NCI-H69 (cell line): ENCODE data around the gene CDA.
"Not testable (repeated sequence)": the region's sequence is repeated elsewhere in the genome, so short reads cannot be mapped to it uniquely, and the experiment has no call there.

ENCODE experiments used
- DNase-seq: peaks from one replicate; lab custom pipeline; 2025; lab: John Stamatoyannopoulos, UW

Gene CDA

DNA sequence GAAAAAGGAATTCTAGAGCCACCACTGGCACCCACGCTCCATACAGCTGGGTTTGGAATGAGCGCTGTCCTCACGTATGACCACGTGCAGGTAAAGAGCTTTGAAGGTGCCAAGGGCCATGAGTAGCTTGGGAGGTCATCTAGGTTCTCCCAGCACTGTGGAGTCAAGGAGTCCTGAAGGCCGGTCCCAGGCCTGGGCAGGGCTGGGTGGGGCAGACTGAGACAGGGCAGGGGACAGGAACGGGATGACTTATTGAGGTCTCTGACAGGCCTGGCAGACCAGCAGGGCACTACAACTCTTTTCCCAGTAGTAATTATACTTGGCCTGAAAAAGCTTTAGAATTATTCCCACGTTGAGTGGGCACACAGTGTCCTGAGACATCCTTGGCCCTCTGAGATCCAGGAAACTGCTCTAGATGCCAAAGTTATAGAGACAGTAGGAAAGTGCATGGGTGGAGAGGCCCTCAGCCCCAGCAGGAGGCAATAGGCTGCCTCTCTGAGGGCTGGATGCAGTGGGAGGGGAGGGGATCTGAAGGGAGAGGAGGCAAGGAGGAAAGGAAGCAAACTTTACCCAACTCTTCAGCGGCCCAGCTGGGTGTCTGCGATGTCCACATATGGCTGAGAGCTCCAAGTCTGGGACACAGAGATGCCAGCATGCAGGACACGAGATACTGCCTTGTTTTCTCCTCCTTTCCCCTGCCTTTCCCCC lies 1.8 kb upstream of the CDA start:
- no peak for DNase-seq

DNA sequence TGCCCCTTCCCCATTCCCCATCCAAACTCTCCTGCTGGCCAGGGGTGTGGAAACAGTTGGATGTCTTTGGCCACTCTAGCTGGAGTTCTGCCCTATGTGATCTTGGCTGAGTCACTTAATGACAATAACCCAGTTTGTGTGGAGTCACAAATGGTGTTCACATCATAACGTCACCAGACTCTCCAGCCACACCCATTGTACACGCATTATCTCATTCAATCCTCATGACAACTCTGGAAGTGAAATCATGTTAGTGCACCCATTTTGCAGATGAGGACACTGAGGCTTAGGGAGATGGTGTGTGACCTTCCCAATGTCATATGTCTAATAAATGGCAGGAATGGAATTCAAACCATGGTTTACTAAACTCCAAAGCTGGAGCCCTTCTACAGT lies 1.2 kb upstream of the CDA start:
- DNase-seq, result no peak

DNA sequence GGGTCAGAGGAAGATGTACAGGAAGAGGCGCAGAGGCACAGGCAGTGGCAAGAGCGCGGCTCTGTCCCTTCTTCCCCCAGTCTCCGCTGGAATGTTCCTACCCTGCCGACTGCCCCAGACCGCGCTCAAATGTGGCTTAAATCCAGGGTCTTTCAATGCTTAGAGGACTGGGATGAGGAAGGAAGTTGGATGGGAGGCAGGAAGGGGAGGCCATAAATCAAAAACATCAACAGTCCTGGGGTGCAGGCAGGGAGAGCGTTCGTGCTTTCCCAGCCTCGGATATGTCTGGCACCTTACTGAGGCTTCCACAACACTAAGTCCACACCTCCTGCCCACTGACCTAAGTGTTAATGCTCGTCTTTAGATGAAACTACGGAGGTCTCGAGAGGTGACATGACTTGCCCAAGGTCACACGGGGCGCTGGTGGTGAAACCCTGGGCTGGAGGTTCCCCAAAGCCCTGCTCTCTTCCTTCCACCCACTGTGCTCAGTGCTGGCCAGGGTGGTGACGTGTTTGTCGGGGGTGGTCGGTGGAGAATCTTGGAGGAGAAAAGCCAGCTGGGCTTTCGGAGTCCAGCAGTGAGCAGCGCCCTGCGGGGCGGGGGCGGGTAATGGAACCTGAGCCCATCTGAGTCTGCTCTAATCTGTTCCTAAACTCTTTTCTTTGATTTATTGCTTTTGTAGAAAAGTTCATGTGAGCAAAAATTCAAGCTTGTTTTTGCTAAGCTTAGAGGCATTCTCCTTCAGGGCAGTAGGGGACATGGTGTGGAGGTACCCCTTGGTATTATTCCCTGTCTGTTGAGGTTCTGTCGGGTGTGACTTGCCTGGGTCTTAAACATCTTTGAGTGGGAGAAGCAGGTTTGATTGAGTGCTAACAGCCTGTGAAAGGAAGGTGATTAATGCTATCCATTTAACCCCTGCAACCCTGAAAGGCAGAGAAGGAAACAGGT lies 708 bp downstream of the CDA start:
- no peak for DNase-seq

GRCh38 chr1:20590306-20590777 lies 1.4 kb downstream of the CDA start:
- DNase-seq, result no peak

DNA sequence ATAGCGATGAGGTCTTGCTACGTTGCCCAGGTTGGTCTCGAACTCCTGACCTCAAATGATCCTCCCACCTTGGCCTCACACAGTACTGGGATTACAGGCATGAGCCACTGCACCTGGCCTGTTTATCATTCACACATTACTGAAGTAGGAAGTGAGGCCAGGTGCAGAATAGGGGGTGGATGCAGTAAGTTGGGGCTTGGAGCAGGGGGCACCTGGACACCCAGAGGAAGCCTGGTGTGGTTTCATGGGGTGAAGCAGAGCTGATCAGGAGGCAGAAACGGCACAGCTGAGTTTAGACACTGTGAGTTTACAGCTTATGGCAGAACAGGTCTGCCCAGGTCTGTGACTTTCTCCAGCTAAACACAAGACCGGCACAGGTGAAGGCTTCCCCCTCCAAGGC lies 4.9 kb downstream of the CDA start:
- DNase-seq, result no peak

DNA sequence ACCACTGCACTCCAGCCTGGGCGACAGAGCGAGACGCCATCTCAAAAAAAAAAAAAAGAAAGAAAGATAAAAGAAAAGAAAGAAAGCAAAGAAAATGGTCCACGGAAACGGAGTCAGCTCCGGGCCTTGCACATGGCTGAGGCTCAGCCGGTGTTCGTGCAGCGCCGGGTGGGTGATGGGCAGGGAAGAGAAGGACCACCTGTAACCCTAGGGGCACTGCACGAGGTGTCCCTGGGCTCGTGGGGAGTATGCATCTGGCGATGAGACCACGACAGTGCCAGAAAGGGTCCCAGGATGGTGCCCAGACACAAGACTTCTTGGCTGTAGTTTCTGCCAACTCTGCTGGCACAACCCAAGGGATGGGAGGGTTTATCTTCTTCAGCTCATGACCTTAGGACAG lies 5.8 kb downstream of the CDA start:
- no peak for DNase-seq

- no peak for DNase-seq
Measured at GRCh38 chr1:20596106-20596505, 7.2 kb downstream of the CDA start.

- DNase-seq, result no peak
Measured at GRCh38 chr1:20597650-20598049, 8.8 kb downstream of the CDA start.

DNA sequence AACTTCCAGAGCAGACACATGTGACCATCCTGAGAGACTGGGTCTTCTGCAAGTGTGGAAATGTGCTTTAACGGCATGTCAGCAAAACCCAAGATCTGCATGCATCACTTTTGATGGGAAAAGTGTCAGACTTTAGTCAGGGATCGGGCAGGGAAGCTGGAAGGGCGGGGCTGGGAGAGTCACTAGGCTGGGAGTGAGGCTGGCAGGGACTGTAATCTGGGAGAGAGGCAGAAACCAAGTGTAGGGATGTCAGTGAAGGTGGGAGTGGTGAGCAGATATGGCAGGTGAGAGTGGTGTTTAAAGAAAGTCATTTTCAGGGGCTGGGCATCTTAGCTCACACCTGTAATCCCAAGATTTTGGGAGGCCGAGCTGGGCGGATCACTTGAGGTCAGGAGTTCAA lies 11.3 kb downstream of the CDA start:
- no peak for DNase-seq

DNA sequence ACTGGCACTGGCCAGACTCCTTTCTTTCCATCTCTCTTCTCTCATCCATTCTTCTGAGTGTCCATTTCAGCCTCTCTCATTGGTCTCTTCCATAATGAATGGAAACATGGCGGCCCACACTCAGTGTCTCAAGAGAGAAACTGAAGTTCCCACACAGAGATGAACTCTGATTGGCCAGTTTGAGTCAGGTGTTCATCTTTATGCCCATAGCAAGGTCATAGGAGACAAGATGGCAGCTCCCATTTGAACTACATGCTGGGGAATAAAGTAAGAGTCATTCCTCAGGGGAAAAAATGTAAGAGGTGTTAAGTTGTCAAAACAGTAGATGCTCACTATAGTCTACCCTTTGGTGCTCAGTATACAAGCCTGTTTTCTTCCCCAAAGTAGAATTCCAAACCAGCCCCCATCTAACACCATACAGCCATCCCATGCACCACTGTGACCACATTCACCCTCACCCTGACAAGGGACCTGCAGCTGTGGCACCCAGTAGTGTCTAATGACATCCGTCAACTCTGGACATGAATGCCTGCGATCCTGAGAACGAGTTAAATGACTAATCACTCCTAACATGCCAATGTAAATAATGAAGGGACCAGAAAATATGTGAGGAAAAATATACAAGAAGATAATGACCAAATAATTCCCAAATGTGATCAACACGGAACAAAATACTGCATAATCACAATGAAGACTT lies 12.4 kb downstream of the CDA start:
- no peak for DNase-seq

DNA sequence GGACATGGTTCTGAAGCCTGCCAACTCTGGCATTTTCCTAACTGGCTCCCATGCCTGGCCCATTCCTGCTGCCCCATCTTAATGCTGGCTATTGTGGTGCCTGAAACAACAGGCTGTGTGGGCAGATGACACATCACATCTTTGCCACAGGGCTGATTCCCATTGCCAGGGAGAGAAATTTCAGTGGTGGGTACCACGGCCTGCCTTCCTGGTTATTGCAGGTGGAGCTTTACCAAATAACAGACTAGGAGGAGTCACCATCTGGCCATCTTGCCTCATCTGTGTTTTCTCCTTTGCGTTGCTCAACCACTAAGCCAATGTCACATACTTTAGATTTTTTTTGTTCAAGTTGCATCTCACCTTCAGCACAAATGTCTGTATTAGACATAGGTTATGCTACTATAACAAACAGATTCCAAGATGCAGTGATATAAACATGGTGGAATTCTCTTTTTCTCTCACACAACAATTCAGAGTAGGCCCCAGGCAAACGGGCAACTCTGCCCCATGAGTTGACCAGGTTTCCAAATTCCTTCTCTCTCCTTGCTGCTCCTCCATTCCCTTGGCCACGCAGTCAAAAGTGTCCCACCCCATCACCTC lies 14.1 kb downstream of the CDA start:
- no peak for DNase-seq

DNA sequence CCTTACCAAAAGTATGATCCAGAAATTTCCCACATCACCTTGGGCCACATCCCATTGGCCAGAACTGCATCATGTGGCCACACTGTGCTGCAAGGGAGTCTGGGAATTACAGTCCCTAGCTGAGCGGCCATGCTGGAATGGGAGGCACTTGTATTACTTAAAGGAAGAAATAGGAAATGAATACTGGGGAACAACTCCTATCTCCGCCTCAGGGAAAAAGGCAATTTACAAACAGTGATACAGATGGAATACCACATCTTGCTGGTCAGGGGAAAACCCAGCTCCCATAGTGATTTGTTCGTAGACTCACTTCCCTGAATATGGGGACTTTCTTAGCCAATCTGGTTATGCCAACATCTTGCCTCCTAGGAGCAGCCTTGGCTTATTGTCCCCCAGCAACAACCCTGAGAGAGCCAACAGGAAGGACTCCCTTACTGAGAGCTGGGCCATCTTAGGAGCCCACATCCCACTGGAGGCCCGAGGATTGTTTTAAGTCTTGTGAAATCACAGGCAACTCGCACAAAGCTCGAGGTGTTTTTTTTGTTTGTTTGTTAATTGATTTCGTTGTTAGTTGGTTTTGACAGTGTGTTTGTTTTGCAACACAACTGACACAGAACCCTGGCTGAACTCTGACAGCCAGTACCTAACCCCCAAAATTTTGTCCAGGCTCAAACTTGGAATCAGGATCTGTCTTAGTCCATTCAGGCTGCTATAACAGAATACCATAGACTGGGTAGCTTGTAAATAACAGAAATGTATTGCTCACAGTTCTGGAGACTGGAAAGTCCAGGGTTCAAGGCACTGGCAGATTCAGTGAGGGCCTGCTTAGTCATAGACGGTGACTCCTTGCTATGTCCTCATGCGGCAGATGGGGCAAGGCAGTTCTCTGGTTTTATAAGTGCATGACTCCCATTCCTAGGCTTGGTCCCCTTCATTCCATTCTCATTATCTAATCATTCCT lies 14.9 kb downstream of the CDA start:
- no peak for DNase-seq

GRCh38 chr1:20604678-20605077 lies 15.8 kb downstream of the CDA start:
- DNase-seq, result no peak

GRCh38 chr1:20606801-20607570 lies 18.1 kb downstream of the CDA start:
- DNase-seq, result not testable (repeated sequence)

DNA sequence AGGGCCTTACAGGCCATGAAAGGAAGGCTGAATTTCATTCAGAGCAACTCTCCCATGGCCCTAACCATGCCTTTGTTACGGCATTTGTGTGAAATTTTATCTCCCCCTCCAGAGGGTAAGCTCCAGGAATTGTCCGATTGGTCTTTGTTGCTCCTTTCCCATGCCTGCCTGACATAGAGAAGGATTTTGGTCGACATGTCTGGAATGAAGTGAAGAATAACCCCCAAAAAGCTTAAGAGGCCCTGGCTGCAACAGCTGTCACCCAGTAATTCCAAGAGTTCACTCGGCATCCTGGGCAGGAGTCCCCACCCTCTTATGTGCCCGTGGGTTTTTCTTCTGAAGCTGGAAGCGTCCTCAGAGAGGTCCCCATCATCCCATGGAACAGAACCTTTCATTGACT lies 20.6 kb downstream of the CDA start:
- DNase-seq, result no peak

GRCh38 chr1:20610970-20611369 lies 22.1 kb downstream of the CDA start:
- no peak for DNase-seq

DNA sequence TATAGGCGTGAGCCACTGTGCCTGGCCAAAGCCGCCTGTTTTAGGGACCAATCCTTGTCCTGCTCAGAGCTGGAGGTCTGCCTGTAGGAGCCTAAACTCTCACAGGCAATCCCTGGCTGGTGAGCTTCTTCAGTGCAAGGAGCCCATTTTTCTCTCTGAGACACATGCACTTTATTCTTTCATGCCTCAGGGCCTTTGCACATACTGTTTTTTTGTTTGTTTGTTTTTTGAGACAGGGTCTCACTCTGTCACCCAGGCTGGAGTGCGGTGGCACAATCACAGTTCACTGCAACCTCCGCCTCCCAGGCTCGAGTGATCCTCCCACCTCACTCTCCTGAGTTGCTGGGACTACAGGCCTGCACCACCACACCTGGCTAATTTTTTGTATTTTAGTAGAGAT lies 22.8 kb downstream of the CDA start:
- DNase-seq, result no peak

- no peak for DNase-seq
Measured at GRCh38 chr1:20612221-20612746, 23.4 kb downstream of the CDA start.

DNA sequence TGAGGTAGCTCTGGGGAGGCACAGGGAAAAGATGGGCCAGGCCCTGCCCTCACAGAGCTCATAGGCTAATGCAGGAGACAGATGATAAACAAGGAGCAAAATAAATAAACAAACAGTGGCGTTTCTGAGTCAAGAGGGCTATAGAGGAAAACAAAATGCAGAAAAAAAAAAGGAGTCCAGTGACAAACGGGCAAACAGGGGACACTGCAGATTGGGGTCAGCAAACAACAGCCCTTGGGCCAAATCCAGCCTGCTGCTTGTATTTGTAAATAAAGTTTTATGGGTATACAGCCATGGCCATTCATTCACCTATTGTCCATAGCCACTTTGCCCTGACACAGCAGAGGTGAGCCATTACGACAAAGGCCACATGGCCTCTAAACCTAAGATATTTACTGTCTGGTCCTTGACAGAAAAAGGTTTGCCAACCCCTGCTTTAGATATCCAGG lies 25.3 kb downstream of the CDA start:
- no peak for DNase-seq
